HPDE6-E6E7 (cell line): ENCODE data around the gene CGB2.
"Not testable (repeated sequence)": the region's sequence is repeated elsewhere in the genome, so short reads cannot be mapped to it uniquely, and the experiment has no call there.

Source experiments
- DNase-seq: peaks from one replicate; pipeline ENCODE4 v3.0.0; 2011; ENCODE audit warnings: missing footprints; ENCODE audit errors: extremely low spot score

CGB2 gene

DNA sequence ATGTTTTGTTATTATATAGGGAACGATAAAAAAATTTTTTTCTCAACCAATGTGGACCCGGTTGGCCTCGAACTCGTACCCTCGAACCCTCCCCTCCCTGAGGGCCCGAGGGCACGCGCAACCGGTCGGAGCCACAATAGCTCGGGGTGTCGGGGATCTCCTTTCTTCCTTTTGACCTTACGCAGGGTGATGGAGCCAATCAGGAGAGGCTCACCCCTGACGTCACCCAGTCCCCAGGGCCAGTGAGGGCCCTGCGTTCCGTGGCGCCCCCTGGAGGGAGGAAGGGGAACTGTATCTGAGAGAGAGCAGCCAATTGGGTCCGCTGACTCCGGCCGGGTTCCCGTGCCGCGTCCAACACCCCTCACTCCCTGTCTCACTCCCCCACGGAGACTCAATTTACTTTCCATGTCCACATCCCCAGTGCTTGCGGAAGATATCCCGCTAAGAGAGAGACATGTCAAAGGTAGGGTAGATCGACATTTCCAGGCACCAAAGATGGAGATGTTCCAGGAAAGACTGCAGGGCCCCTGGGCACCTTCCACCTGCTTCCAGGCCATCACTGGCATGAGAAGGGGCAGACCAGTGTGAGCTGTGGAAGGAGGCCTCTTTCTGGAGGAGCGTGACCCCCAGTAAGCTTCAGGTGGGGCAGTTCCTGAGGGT is at the start of gene CGB2:
CGB2 (plus strand) TSS at position 249 of the 660 bp plus-strand sequence; CDS start at position 455, 206 bp downstream.
- not testable (repeated sequence) for DNase-seq

DNA sequence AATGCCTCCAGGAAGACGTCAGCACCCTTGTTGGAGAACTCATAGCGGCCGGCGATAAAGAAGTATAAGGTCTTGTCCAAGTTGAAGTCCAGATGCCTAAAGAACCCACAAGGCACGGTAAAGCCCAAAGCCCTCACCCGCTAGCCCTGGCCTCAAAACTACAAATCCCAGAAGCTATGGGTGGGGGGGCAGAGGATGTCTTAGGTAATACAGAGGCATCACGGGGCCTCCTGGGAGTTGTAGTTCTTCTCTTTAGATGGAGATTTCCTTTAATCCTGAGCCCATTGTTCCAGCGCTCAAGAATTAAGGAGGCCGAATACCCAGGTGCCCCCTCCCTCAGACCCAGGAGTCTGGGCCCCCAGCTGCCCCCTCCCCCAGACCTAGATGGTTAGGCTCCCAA is 49.4 kb upstream of the CGB2 start:
- DNase-seq: no peak

DNA sequence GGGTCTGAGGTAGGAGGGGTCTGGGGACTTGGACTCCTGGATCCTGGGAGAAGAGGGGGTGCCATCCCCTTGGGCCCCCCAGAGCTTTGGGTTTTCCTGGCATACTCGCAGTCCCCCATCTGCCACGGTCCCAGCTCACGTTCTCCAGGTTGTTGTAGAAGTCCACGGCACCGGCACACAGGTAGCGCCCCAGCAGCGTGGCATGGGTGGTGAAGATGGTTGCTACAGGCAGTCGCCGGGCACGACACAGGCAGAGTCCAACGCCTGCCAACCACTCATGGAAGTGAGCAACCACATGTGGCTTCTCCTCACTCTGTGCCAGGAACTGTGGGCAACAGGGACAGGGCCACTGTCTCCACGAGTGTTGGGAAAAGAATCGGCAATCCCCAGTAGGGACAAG is 46.0 kb upstream of the CGB2 start:
- DNase-seq: no peak

DNA sequence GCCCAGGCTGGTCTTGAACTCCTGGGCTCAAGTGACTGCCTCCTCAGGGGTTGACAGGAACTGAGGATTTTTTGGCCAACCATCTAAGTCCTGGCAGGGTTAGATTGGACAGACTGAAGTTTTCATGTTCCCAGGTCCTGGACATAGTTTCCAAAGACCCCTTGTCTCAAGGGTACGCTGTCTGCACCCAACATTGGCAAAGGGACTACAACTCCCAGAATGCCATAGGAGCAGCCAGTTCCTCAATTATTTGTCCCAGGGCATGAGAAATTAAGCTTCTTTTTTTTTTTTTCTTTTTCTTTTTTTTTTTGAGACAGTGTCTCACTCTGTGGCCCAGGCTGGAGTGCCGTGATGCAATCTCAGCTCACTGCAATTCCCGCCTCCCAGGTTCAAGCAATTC is 45.5 kb upstream of the CGB2 start:
- no peak for DNase-seq

DNA sequence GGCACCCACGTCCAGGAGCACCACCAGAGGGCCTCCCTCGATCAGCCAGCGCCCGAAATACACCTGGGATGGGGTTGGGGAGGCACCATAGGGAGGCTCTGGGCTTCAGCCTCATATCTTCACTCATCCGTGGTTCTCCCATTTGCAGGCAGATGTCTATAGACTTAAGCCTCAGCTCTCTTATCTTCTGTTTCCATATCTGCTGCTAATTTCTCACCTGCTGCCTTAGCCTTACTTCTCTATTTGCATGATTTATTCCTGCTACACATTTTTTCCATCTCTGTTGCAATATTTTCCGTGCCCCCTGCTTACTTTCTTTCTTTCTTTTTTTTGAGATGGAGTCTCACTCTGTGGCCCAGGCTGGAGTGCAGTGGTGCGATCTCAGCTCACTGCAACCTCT is 44.4 kb upstream of the CGB2 start:
- DNase-seq: no peak

DNA sequence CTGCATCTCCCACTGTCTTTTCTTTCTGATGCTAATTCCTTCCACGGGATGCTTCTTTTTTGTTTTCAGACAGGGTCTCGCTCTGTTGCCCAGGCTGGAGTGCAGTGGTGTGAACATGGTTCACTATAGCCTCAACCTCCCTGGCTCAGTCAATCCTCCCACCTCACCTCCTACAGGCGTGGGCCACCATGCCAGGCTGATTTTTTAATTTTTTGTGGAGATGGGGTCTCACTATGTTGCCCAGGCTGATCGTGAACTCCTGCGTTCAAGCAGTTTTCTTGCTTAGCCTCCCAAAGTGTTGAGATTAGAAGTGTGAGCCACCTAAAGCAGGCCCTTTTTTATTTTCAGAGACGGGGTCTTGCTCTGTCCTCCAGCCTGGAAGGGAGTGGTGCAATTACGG is 43.4 kb upstream of the CGB2 start:
- DNase-seq: no peak

DNA sequence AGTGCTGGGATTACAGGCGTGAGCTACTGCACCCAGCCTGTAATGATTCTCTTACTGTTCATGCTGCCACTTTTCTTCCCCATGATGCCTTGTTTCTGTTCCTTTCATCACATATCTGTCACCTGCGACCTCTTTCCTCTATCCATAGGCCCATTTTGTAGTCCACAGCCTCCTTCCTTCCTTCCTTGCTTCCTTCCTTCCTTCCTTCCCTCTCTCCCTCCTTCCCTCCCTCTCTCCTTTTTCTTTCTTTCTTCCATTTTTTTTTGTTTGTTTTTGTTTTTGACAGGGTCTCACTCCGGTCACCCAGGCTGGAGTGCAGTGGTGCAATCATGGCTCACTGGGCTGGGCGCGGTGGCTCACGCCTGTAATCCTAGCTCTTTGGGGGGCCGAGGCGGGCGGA is 42.8 kb upstream of the CGB2 start:
- no peak for DNase-seq

DNA sequence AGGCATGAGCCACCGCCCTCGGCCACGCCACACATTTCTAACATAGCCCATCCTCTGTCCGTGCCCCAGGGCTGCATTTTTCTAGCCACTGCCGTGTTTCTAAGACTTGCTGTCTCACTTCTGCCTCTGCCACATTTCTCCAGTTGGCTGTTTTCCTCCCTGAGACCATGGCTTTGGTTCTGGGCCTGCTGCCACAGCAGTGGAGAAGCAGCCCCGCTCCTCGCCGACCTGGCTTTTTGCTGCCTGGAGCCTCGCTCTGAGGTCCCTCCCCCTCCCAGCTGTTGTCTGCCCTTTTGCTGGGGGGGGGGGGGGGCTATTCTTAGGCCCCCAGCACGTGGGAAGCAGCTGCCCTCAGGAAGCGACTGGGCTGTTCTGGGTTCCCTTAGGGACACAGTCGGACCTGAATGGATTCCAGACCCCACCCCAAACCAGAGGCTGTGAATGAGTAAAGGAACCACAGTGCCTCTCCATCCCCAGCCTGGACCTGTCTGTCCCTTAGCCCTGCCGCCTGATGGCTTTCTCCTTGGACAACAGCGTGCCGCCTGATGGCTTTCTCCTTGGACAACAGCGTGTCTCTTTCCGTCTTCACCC is 41.9 kb upstream of the CGB2 start:
- DNase-seq: no peak

DNA sequence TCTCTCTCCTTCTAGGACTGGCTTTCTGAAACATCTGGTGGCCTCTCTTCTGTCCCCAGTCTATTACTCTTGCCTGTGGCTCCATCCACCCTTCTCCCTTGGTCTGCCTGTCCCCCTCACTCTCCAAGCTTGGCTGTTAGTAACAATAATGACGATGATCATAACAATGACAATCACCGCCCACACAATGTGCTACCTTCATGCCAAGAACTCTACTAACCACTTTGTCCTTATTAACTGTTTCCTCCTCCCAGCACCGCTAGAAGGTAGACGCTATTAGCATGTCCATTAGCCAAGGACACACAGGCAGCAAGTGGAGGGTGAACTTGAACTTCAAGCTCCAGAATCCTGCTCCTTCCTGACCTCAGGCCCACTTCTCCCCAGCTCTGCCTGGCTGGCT is 41.3 kb upstream of the CGB2 start:
- DNase-seq: no peak

DNA sequence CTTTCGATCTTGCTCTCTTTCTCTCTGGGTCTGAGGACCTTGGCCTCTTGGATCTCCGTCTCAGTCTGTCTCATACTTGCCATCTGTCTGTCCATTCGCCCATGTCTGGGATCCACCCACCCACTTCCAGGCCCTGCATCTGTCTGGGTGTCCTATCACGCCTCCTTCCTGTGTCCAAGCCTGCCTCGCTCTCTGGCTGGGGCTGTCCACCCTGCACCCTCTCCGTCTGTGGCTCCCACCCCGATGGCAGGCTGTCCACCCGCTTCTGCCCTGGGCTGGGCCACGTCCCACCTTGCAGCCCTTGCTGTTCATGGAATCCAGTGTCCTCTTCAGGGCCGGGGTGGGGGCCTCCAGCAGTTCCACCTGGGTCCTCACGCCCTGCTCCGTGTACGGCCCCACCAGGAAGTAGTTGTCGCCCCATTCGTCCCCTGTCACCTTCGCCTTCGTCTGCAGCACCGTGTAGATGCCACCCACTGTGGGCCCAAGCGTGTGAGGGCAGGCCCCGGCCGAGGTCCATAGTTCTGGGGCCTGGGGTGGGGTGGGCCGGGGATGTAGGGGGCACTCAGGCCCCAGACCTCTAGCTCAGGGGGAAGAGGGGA is 40.6 kb upstream of the CGB2 start:
- DNase-seq: no peak

DNA sequence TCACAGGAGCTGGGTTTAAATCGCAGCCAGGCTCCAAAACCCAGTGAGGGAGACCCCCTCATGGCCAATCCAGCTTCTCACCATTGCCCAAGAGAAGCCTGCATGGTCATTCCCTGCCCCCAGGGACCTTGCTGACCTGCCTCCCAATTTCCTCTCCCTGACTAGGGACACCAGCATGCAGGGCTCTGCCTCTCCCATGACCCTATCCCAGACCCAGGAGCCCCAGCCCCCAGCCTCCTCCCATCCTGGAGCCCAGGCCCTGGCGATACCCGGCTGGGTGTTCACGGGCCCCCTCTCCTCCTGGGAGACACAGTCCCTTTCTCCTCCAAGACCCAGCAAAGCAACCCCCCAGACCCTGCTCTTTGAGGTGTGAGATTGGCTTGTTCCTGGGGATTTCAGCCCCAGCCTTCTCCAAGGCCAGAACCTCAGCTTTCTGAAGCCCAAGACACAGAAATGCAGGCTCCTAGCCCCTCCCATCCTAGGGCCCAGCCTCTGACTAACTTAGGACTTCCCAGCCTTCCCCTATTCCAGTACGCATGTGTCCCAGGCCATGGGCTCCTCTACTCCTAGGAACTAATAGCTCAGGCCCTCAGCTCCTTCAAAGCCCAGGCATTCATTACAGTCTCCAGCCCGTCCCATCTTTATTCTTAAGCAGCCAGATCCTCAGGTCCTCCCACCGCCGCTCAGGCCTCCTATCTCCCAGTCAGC is 39.7 kb upstream of the CGB2 start:
- peak; percentile 85 for DNase-seq

DNA sequence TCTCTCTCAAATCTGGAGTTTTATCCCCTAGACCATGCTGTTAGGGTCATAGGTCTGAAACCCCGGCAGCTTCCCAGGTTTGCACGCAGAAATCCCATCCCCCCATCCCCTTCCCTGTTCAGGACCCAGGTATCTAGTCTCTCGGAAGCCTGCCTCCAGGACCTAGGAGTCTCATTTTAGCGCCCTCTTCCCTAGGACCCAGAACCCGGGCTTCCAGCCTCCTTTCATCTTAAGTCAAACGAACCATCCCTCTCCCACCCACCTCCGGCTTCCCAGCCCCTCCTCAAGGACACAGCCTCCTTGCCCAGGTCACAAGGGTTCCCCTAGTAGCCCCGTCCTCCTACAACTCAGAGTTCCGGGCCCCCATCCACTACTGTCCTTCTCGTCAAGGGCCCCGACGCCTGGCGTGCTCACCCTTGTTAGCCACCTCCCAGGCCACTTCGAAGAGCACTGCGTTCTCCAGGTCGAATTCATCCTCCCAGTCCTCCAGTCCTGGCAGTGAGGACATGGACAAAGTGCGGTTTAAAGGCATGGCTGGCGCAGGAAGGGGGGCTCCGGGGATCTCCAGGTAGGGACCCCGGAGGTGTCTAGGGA is 39.0 kb upstream of the CGB2 start:
- no peak for DNase-seq

DNA sequence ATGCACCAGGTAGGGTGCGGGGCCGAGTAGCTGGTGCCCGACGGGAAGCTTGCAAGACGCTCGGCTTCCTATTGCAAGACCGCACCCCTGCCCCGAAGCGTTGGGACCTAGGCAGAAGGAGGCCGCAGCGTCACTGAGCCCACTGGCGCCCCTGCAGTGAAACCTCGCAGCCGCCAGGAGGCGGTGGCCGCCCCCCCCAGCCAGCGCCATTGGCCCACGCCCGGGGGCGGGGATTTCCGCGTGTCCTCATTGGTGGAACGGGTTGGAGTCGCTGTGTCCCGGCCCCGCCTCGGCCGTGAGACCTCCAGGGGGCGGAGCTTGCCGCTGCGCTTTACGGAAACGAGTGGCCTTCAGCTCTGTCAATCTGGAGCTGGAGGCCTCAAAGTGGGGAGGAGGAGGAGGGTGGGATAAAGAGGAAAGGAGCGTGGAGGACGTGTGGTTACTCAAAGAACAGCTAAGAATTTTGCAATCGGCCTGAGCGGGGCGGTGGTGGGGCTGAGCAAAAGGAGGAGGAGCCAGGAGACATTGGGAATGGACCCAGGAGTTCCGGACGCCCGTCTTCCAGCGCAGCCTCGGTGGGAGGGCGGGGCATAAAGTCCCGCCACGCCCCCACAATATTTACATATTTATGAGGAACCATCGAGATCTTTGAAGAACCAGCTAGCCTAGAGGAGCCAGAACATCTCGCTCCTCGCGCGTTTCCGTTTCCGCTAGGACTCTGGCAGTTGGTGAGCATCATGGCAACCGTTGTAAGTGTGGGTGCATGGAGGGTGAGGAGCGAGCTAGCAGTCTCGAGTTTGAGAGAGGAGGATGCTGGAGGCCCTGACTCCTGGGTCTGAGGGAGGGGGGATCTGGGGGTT is 38.3 kb upstream of the CGB2 start, which contains the start of the genes GYS1 and RUVBL2:
GYS1 (minus strand) TSS at position 135 of the 860 bp plus-strand sequence. CDS start 197 bp downstream, outside the sequence.
RUVBL2 (plus strand) TSS at position 713 of the 860 bp plus-strand sequence; CDS start at position 738, 25 bp downstream.
- peak; percentile 100 for DNase-seq

DNA sequence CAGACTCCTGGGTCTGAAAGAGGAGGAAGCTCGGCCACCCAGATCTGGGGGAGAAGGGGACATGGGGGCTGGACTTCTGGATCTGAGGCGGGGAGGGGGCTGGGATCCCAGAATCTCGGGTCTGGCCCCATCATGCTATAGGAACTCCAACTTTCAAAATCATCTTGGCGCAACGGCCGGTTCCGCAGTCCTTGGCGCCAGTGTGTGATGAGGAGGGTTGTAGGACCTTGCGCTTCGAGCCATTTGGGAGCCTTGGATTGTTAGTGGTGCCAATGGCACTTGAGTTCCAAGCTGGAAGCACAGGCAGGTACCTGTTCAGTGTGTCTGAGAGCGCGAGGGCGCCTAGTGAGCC is 37.7 kb upstream of the CGB2 start:
- no peak for DNase-seq

DNA sequence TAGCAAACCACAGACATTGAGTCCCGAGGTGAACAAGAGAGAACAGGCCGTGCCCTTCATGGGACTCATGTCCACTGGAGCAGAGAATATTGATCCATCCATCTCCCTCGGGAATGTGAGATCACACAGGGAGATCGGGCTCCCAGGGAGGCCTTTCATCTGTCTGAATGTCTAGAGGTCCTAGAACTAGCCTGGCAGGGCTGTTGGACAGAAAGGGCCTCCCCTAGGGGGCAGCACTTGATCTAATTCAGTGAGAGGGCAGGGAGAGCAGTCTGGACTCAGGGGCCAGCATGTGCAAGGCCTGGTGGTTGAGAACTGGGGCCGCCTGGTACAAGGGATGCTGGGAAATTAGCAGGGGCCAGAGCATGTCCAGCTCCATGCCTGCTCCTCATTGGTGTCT is 33.7 kb upstream of the CGB2 start:
- no peak for DNase-seq

DNA sequence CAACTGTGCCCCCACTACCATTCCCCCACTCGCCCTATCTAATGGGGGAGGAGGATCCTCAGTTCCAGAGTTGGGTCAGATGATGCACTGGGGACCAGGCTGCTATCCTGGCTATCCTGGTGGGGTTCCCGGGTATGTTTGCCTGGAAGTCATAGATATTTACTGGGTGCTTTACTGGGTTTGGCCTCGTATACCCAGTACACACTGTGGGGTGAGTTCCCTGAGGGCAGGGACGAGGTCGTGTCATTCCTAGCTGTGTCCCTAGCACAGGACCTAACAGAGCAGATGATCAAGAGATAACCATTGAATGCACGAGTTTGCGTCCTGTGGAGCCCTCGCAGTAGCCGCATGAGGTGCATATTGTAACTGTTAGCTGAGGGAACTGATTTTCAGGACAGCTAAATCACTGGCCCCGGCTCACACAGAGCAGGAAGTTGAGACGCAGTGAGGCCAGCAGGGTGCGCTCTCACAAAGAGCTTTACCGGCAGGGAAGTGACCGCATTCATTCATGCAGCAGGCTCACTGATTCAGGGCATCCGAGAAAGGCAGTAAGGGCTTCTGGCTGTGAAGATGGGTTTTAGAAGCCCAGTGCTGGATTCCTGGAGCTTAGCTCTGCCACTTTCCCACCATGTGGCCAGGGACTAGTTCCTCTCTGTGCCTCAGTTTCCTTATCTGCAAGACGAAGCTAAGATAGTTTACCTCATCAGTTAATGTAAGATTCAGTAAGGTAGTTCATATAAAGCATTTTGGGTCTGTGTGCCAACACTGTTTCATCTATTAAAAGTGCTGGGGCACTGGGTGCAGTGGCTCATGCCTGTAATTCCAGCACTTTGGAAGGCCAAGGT is 32.0 kb upstream of the CGB2 start:
- no peak for DNase-seq

DNA sequence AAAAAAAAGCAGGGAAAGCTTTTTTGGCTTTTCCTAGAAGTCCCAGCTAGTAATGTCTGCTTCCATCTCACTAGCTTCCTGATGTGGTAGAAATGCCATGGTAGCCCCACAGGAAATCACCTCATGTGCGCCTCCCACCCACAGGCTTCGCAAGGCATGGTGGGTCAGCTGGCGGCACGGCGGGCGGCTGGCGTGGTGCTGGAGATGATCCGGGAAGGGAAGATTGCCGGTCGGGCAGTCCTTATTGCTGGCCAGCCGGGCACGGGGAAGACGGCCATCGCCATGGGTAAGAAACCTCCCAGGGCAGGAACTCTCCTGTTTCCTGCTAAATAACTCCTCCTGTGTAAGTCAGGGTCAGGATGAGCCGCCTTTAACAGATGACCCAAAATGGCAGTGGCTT is 27.6 kb upstream of the CGB2 start:
- no peak for DNase-seq

DNA sequence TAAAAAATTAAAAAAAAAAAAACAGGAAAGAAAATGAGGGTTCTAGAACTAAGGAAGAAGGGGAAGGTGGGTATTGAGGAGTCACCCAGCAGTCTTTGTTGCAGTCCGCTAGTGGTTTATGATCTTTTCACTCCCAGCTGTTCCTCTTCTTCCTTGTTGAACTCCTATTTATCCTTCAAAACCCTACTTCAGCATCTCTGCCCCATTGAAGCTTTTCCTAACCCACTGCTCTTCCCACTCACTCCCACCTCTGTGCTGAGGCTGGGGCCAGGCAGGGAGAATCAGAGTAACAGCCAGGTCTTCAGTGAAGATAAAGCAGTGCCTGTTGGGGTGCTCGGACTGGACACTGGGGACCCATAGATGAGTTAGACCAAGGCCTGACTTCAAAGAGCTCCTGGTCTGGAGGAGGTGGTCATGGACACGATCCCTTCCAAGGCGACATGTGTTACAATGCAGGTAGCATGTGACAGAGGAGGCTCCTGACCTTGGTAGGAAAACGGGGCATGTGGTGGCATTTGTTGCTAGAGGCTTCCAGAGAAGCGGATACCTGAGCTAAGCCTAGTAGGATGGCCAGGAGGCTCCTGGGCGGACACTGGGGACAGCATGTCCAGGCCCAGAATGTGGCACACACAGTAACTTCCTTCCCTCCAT is 26.6 kb upstream of the CGB2 start:
- no peak for DNase-seq

DNA sequence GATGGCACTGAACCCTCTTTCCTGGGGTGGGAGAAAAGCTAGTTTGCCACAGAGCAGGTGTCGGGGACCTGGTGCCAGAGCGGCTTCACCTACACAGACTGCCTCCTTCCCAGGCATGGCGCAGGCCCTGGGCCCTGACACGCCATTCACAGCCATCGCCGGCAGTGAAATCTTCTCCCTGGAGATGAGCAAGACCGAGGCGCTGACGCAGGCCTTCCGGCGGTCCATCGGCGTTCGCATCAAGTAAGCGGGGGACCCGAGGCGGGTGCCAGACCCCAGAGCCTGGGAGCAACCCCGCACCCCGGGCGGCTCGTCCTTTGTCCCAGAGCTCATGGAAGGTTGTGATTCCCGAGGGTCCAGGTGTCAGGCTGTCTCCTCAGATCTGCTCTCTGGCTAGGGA is 24.8 kb upstream of the CGB2 start:
- DNase-seq: no peak

DNA sequence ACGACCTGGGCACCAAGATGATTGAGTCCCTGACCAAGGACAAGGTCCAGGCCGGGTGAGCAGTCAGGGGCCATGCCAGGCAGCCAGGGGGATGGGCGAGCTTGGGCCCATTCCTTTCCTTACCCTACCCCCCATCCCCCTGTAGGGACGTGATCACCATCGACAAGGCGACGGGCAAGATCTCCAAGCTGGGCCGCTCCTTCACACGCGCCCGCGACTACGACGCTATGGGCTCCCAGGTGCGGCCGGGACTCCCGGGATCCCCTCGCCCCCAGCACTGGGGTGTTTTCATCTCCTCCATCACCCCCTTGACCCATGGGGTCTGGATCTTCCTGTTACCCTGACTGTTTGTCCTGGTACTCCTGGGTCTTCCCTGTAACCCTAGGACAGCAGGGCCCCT is 21.9 kb upstream of the CGB2 start:
- DNase-seq: no peak
